Hematopoietic multipotent progenitor cell treated with erythropoietin and hydrocortisone succinate and interleukin-3 and kit ligand, for 15 days (in vitro differentiated cells): ENCODE data around the gene TDRD3.

ENCODE experiments used
- DNase-seq: peaks from one replicate; pipeline ENCODE4 v3.0.0-alpha.2; 2015; ENCODE audit warnings: low spot score

Gene TDRD3

DNA sequence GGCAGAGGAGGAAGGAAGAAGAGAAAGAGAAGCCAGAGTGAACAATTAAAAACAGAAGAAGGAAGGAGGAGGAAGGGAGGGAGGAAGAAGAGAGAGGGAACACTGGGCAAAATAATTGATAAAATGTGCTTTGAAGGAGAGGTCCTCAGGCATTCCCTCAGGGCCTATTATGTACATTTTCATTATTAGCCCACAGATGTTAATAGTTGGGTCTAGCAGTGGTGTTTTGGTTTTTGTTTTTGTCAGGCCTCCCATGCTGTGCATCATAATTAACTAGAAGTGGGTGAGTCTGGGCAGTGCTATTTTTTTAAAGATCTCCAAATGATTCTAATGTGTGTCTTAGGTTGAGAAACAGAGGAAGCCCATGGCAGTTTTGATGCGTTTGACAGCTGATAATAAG lies 178.1 kb downstream of the TDRD3 start:
- DNase-seq = no peak

DNA sequence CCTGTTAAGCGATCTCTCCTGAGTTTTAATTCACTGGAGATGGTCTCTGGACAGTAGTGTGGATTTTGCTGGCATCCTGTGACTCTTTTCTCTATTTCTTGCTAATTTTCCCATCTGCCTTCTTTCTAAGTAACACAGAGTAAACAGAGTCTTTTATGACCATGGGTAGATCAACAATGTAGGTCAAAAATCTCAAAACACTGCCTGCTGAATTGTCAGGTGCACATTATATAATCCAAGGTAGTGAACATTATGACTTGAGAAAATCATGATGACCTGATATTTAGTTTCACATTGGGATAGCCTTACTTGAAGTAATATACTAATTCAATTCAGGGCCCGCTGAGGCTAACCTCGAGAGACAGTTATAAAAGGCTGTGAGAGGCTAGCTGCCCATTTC lies 180.7 kb downstream of the TDRD3 start:
- DNase-seq = no peak

- no peak for DNase-seq
Observed at GRCh38 chr13:60583196-60583888, 186.3 kb downstream of the TDRD3 start.

- DNase-seq = no peak
Observed at GRCh38 chr13:60583911-60584753, 187.1 kb downstream of the TDRD3 start.

- DNase-seq = no peak
Observed at GRCh38 chr13:60584976-60585375, 188.0 kb downstream of the TDRD3 start.

GRCh38 chr13:60590800-60591747 lies 194.1 kb downstream of the TDRD3 start:
- DNase-seq = no peak

DNA sequence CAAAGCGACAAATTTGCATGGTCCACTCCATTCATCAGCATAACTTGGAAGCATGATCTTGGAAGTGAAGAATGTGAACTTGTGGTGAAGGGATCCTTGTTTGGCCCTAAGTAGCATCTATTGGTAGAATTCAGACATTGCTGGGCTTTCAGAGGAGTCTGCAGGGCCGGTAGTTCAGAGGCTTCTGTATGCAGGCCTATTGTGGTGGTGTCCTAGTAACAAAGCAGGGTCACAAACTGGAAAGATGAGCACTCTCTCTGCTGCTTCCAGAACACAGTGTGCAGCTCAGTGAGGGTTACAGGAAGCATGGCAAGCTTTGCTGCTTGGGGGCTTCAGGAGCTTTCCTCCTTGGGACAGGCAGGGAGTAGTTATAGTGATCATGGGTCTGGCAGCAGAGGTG lies 206.0 kb downstream of the TDRD3 start:
- no peak for DNase-seq

DNA sequence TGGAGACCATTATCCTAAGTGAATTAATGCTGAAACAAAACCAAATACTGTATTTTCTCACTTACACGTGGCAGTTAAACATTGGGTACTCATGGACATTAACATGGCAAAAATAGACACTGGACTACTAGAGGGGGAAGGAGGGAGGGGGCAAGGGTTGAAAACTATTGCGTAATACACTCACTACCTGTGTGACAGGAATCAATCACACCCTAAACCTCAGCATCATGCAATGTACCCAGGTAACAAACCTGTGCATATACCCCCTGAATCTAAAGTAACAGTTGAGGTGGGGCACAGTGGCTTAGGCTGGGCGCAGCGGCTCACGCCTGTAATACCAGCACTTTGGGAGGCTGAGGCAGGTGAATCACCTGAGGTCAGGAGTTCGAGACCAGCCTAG lies 207.0 kb downstream of the TDRD3 start:
- no peak for DNase-seq

DNA sequence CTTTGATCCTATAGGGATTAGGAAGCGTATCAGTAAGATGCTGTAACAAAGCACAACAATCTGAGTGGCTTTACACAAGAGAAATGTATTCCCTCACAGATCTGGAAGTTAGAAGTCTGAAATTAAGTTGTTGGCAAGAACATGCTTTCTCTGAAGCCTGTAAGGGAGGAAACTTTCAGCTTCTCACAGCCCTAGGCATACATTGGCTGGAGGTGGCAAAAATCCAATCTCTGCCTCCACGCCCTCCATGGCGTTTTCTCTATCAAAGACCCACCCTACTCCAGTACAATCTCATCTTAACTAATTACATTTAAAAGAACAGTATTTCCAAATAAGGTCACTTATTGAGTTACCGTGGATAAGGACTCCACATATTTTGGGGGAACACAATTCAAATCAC lies 211.9 kb downstream of the TDRD3 start:
- no peak for DNase-seq

DNA sequence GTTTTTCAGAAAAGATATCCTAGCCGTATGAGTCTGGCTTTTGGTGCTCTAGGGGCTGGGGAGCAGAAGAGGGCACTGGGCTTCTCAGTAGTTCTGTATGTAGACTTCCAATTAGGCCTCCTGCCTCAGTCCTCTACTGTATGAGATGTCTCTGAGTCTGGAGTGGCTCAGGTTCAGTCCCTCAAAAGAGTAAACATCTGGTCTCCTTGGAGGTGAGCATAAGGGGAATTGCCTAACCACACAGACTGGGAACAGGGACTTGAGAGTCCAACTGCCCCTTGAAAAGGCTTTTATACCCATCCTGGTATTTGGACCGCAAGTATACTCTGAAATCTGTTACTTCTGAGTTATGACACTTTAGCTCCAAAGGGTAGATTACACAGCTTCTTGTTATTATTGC lies 214.5 kb downstream of the TDRD3 start:
- DNase-seq = no peak

GRCh38 chr13:60612593-60612992 lies 215.6 kb downstream of the TDRD3 start:
- DNase-seq = no peak

GRCh38 chr13:60613080-60613479 lies 216.1 kb downstream of the TDRD3 start:
- DNase-seq = no peak

- DNase-seq = no peak
Observed at GRCh38 chr13:60617991-60618733, 221.1 kb downstream of the TDRD3 start.

DNA sequence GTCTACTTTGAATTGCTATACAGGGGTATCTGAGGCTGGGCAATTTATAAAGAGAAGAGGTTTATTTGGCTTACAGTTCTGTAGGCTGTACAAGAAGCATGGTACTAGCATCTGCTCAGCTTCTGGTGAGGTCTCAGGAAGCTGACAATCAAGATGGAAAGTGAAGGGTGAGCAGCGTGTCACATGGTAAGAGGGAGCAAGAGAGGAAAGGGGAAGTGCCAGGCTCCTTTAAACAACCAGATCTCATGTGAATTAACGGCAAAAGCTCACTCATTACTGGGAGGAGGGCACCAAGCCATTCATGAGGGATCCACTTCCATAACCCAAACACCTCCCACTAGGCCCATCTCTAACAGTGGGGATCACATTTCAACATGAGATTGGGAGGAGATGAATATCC lies 222.4 kb downstream of the TDRD3 start:
- DNase-seq = no peak

GRCh38 chr13:60620611-60621395 lies 223.8 kb downstream of the TDRD3 start:
- no peak for DNase-seq

GRCh38 chr13:60623151-60623550 lies 226.1 kb downstream of the TDRD3 start:
- no peak for DNase-seq
